ENCODE data around the gene PJA2. TPM values are rescaled to one million over a fixed set of nuclear protein-coding genes. Genes with fewer than 3 reads are reported as not detected.

The PJA2 gene
- total RNA-seq, 1 experiment from 2014 or later, result 51.5 TPM

DNA sequence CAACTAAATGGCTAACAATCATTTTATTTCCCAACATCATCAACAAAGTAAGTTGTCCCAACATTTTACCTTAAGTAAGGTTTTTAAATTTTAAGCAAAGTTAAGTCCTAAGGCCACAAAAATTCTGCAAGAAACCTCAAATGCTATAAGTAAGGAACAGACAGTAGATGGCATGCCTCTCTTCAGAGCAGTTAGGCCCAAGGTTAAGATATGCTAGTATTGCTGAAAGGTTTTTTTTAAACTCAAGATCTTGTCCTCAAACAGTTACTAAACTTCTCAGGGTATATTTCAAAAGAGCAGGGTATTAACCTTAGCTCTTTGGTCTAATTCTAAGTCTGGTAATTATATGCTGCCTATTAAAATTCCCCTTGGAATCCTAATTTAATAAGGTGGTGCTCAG is 35.1 kb downstream of the PJA2 start:
- no peaks in the 10 kb centered on the region; the same call in 1 of the 2 replicates for H3K9me3 Mint-ChIP-seq
- H3K36me3 Mint-ChIP-seq, result peaks cover 19% of the 10 kb centered on the region
- TF ChIP-seq, protein P1, sequence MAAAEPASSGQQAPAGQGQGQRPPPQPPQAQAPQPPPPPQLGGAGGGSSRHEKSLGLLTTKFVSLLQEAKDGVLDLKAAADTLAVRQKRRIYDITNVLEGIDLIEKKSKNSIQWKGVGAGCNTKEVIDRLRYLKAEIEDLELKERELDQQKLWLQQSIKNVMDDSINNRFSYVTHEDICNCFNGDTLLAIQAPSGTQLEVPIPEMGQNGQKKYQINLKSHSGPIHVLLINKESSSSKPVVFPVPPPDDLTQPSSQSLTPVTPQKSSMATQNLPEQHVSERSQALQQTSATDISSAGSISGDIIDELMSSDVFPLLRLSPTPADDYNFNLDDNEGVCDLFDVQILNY (CRISPR knock-in tag; IDR thresholded peaks at IDR 0.05), result no peak
- TF ChIP-seq, protein P2, sequence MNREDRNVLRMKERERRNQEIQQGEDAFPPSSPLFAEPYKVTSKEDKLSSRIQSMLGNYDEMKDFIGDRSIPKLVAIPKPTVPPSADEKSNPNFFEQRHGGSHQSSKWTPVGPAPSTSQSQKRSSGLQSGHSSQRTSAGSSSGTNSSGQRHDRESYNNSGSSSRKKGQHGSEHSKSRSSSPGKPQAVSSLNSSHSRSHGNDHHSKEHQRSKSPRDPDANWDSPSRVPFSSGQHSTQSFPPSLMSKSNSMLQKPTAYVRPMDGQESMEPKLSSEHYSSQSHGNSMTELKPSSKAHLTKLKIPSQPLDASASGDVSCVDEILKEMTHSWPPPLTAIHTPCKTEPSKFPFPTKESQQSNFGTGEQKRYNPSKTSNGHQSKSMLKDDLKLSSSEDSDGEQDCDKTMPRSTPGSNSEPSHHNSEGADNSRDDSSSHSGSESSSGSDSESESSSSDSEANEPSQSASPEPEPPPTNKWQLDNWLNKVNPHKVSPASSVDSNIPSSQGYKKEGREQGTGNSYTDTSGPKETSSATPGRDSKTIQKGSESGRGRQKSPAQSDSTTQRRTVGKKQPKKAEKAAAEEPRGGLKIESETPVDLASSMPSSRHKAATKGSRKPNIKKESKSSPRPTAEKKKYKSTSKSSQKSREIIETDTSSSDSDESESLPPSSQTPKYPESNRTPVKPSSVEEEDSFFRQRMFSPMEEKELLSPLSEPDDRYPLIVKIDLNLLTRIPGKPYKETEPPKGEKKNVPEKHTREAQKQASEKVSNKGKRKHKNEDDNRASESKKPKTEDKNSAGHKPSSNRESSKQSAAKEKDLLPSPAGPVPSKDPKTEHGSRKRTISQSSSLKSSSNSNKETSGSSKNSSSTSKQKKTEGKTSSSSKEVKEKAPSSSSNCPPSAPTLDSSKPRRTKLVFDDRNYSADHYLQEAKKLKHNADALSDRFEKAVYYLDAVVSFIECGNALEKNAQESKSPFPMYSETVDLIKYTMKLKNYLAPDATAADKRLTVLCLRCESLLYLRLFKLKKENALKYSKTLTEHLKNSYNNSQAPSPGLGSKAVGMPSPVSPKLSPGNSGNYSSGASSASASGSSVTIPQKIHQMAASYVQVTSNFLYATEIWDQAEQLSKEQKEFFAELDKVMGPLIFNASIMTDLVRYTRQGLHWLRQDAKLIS (CRISPR knock-in tag; IDR thresholded peaks at IDR 0.05; ENCODE audit: borderline replicate concordance), result no peak
- TF ChIP-seq EMX1 (CRISPR knock-in tag; IDR thresholded peaks at IDR 0.05), result no peak
- TF ChIP-seq, protein P3, sequence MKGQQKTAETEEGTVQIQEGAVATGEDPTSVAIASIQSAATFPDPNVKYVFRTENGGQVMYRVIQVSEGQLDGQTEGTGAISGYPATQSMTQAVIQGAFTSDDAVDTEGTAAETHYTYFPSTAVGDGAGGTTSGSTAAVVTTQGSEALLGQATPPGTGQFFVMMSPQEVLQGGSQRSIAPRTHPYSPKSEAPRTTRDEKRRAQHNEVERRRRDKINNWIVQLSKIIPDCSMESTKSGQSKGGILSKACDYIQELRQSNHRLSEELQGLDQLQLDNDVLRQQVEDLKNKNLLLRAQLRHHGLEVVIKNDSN (CRISPR knock-in tag; IDR thresholded peaks at IDR 0.05), result no peak
- TF ChIP-seq HMGA2 (CRISPR knock-in tag; IDR thresholded peaks at IDR 0.05), result no peak
- TF ChIP-seq TEAD4 (CRISPR knock-in tag; IDR thresholded peaks at IDR 0.05), result no peak
- POLR2A ChIA-PET, result interaction anchor here (0.7 kb wide), 1 partner anchor 195 kb away, joined by 3 read pairs; no protein-coding TSS in a partner anchor
- DNase-seq (ENCODE audit: low spot score), result no peak
- ATAC-seq, result no peak
- H3K4me3 Mint-ChIP-seq, result no peak overlapping the region
- H3K27ac Mint-ChIP-seq, result no peak overlapping the region
- H3K27me3 Mint-ChIP-seq (ENCODE audit: low read depth), result no peaks in the 10 kb centered on the region
- peaks cover 8% of the 10 kb centered on the region for H3K4me1 Mint-ChIP-seq
- CTCF ChIA-PET, result no interaction called here

DNA sequence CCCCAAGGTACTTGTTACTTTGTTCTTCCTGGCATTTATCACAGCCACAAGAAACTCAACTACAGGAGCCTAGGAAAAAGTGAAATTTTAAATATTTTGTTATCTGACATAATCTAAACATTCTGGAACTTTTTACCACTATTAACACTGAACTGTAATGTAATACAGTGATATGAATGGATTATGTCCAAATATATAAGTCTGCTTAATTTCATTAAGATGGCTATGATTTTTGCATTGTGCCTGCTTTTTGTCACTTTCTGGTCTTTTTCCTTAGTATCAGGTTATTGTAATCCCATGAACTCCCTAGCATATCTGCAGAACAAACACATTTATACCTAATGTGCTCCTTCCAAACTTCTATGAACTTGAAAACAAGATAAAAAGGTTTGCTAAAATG is 35.8 kb downstream of the PJA2 start:
- Mint-ChIP-seq H3K4me3 (no peak overlapping the region), H3K4me1 (peaks cover 8% of the 10 kb centered on the region), H3K27me3 (ENCODE audit: low read depth) (no peaks in the 10 kb centered on the region), H3K36me3 (peaks cover 20% of the 10 kb centered on the region), H3K9me3 (peaks cover 2% of the 10 kb centered on the region), H3K27ac (no peak overlapping the region)
- ATAC-seq (no peak), DNase-seq (ENCODE audit: low spot score) (no peak)
- TF ChIP-seq ZNF121 (CRISPR knock-in tag; IDR thresholded peaks at IDR 0.05), result no peak
- TF ChIP-seq, protein P4, sequence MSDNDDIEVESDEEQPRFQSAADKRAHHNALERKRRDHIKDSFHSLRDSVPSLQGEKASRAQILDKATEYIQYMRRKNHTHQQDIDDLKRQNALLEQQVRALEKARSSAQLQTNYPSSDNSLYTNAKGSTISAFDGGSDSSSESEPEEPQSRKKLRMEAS (CRISPR knock-in tag; IDR thresholded peaks at IDR 0.05), result no peak
- TF ChIP-seq, protein P5, sequence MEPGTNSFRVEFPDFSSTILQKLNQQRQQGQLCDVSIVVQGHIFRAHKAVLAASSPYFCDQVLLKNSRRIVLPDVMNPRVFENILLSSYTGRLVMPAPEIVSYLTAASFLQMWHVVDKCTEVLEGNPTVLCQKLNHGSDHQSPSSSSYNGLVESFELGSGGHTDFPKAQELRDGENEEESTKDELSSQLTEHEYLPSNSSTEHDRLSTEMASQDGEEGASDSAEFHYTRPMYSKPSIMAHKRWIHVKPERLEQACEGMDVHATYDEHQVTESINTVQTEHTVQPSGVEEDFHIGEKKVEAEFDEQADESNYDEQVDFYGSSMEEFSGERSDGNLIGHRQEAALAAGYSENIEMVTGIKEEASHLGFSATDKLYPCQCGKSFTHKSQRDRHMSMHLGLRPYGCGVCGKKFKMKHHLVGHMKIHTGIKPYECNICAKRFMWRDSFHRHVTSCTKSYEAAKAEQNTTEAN (CRISPR knock-in tag; IDR thresholded peaks at IDR 0.05), result no peak
- no peak for TF ChIP-seq TEAD1 (CRISPR knock-in tag; IDR thresholded peaks at IDR 0.05)
- TF ChIP-seq, protein P6, sequence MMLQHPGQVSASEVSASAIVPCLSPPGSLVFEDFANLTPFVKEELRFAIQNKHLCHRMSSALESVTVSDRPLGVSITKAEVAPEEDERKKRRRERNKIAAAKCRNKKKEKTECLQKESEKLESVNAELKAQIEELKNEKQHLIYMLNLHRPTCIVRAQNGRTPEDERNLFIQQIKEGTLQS (CRISPR knock-in tag; conservative IDR thresholded peaks at IDR 0.05), result no peak
- TF ChIP-seq GTF2I (CRISPR knock-in tag; conservative IDR thresholded peaks at IDR 0.05), result no peak
- no peak for TF ChIP-seq ZNF219 (CRISPR knock-in tag; IDR thresholded peaks at IDR 0.05; ENCODE audit: borderline replicate concordance)
- no peak for TF ChIP-seq NR1H2 (CRISPR knock-in tag; IDR thresholded peaks at IDR 0.05)
- TF ChIP-seq, protein P7, sequence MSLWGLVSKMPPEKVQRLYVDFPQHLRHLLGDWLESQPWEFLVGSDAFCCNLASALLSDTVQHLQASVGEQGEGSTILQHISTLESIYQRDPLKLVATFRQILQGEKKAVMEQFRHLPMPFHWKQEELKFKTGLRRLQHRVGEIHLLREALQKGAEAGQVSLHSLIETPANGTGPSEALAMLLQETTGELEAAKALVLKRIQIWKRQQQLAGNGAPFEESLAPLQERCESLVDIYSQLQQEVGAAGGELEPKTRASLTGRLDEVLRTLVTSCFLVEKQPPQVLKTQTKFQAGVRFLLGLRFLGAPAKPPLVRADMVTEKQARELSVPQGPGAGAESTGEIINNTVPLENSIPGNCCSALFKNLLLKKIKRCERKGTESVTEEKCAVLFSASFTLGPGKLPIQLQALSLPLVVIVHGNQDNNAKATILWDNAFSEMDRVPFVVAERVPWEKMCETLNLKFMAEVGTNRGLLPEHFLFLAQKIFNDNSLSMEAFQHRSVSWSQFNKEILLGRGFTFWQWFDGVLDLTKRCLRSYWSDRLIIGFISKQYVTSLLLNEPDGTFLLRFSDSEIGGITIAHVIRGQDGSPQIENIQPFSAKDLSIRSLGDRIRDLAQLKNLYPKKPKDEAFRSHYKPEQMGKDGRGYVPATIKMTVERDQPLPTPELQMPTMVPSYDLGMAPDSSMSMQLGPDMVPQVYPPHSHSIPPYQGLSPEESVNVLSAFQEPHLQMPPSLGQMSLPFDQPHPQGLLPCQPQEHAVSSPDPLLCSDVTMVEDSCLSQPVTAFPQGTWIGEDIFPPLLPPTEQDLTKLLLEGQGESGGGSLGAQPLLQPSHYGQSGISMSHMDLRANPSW (CRISPR knock-in tag; conservative IDR thresholded peaks at IDR 0.05; ENCODE audit: low read depth), result no peak
- TF ChIP-seq ZBTB21 (CRISPR knock-in tag; IDR thresholded peaks at IDR 0.05; ENCODE audit: borderline replicate concordance), result no peak
- TF ChIP-seq CREB1 (CRISPR knock-in tag; IDR thresholded peaks at IDR 0.05), result no peak
- POLR2A ChIA-PET, result interaction anchor here (0.7 kb wide), 1 partner anchor 196 kb away, joined by 3 read pairs; no protein-coding TSS in a partner anchor
- CTCF ChIA-PET, result no interaction called here
